ENCODE data around the gene SLBP. TPM values are rescaled to one million over a fixed set of nuclear protein-coding genes. Genes with fewer than 3 reads are reported as not detected.

The SLBP gene
- total RNA-seq, 1 donor: 89.1 TPM

DNA sequence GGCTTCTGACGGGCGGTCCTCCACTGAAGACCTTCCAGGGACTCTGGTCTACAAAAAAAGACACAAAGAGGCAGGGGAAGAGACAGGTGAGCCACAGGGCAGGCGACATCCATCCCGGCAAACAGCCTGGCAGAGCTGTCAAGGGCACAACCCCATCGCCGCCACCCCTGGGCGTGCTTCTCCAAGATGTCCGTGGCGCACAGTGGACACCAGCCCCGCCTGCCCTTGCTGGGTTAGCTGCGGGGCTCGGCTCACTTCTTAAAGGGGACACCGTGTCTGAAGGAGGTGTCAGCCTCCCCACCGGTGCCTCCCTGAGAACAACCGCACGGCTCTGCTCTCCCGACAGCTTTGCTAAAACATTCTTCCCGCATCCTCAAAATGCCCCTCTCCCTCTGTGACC lies 56.4 kb downstream of the SLBP start:
- TF ChIP-seq, protein P1, sequence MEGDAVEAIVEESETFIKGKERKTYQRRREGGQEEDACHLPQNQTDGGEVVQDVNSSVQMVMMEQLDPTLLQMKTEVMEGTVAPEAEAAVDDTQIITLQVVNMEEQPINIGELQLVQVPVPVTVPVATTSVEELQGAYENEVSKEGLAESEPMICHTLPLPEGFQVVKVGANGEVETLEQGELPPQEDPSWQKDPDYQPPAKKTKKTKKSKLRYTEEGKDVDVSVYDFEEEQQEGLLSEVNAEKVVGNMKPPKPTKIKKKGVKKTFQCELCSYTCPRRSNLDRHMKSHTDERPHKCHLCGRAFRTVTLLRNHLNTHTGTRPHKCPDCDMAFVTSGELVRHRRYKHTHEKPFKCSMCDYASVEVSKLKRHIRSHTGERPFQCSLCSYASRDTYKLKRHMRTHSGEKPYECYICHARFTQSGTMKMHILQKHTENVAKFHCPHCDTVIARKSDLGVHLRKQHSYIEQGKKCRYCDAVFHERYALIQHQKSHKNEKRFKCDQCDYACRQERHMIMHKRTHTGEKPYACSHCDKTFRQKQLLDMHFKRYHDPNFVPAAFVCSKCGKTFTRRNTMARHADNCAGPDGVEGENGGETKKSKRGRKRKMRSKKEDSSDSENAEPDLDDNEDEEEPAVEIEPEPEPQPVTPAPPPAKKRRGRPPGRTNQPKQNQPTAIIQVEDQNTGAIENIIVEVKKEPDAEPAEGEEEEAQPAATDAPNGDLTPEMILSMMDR (IDR thresholded peaks at IDR 0.05; ENCODE audit: insufficient read depth, low read length): no peak
- DNase-seq (ENCODE audit: low read depth): no peak
- H3K4me3 ChIP-seq (ENCODE audit: low read depth, low read length): no peak overlapping the region

DNA sequence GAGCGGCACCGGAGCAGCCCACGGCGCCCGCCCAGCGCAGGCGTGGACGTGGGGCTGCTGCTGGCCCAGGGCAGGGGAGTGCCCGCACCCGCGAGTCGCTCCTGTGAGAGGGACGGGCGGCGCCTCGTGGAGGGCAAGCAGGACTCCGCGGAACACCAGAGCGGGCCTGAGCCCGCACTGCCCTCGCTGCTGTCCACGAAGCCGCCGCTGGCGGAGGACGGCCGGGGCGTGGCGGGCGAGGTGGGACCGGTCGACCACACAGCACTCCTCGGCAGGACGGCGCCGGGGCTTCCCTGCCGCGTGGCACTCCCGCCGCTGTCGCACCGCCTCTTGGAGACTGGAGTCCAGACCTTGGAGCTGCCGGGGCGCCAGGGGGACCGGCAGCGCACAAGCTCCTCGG lies 57.0 kb downstream of the SLBP start:
- H3K4me3 ChIP-seq (ENCODE audit: low read depth, low read length): no peak overlapping the region
- TF ChIP-seq, protein P1 (IDR thresholded peaks at IDR 0.05; ENCODE audit: insufficient read depth, low read length): no peak
- no peak for DNase-seq (ENCODE audit: low read depth)

DNA sequence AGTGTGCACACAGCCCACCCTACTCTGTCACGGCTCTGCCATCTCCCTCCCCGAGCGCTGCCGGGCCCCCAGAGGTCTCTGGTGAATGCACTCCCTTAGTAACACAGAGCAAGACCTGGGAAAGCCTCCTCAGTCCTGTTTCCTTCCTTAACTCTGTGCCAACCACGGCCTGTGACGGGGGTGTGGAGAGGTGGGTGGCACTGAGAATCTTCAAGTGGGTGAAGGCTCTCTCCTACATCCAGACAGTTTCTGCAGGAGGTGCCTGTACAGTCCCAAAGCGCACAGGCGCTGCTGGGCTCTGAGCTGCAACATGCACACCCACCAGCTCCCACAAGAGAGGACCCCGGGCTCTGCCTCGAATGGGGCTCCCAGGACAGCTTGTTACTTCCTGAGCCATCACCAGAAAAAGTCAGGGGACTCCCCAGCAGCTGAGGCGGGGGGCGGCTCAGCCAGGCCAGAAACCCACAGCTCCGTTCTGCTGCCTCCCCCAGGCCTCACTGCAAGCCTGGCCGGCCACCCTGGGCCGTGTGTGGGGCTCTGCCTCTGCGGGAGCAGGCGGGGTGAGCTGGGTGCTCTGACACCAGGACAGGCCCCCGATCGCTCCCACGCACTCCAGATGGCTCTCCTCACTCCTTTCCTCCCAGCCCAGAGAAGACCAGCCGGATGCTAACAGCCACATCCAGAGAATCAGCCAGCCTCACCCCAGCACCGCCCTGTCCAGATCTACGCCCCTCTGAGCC lies 57.7 kb downstream of the SLBP start:
- TF ChIP-seq, protein P1 (IDR thresholded peaks at IDR 0.05; ENCODE audit: insufficient read depth, low read length): no peak
- no peak for DNase-seq (ENCODE audit: low read depth)
- no peak overlapping the region for H3K4me3 ChIP-seq (ENCODE audit: low read depth, low read length)

DNA sequence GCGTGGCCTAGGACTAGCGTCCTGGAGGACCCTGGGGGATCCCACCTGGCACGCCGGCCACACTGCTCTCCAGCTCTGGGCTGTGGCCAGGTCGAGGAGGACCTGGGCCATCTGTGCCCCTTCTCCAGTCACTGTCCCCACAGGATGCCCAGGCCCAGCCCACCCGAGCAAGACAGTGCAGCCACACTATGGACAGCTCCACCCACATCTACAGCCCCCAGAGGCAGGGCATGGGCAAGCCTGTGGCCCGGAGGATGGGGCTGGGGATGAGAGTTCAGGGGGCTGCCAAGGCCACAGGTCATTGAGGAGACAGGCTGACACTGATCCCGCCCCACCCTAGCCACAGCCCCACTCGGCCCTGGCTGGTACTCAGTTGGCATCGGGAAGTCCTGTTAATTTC lies 58.3 kb downstream of the SLBP start:
- no peak for DNase-seq (ENCODE audit: low read depth)
- TF ChIP-seq, protein P1 (IDR thresholded peaks at IDR 0.05; ENCODE audit: insufficient read depth, low read length): no peak
- H3K4me3 ChIP-seq (ENCODE audit: low read depth, low read length): no peak overlapping the region

DNA sequence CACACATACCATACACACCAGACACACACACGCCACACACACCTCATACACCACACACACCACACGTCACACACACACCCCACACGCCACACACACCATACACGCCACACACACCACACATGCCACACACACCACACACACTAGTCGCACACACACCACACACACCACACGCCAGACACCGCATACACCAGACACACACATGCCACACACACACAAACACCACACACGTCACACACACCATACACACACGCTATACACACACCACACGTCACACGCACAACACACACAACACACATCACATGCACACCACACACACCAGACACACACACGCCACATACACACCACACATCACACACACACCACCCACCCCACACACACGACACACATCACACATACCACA lies 60.0 kb downstream of the SLBP start:
- DNase-seq (ENCODE audit: low read depth): no peak
- H3K4me3 ChIP-seq (ENCODE audit: low read depth, low read length): no peak overlapping the region
- TF ChIP-seq, protein P1 (IDR thresholded peaks at IDR 0.05; ENCODE audit: insufficient read depth, low read length): no peak

DNA sequence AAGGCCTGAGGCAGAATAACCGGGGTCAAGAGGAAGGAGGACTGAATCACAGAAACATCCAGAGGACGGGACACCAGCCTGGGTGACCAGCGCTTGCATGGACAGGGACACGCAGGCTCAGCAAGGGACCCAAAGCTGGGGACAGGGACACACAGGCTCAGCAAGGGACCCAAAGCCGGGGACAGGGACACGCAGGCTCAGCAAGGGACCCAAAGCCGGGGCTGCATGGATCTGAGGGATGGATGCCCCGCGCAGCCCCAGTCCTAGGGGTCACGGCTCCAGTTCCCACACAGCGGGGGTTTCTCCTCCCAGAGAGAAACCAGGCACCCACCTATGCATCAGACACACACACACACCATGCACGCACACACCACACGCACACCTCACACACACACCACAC lies 60.5 kb downstream of the SLBP start:
- TF ChIP-seq, protein P1 (IDR thresholded peaks at IDR 0.05; ENCODE audit: insufficient read depth, low read length): no peak
- no peak for DNase-seq (ENCODE audit: low read depth)
- no peak overlapping the region for H3K4me3 ChIP-seq (ENCODE audit: low read depth, low read length)

DNA sequence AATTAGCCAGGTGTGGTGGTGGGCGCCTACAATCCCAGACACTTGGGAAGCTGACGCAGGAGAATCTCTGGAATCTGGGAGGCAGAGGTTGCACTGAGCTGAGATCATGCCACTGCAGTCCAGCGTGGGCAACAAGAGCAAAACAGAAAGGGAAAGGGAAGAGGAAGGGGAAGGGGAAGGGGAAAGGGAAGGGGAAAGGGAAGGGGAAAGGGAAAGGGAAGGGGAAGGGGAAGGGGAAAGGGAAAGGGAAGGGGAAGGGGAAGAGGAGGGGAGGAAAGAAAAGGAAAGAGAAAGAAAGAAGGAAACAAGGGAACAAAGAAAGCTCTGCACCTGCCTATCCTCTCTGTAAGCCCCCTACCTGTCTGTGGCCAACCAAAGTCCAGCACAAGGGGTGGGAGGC lies 63.2 kb downstream of the SLBP start:
- no peak for DNase-seq (ENCODE audit: low read depth)
- no peak overlapping the region for H3K4me3 ChIP-seq (ENCODE audit: low read depth, low read length)
- TF ChIP-seq, protein P1 (IDR thresholded peaks at IDR 0.05; ENCODE audit: insufficient read depth, low read length): no peak
